ENCODE data around the gene RAB8B. TPM values are rescaled to one million over a fixed set of nuclear protein-coding genes. Genes with fewer than 3 reads are reported as not detected.

Gene RAB8B
- total and polyA plus RNA-seq, 2 donors from 2014 or later, result 7.1 to 33.6 TPM

DNA sequence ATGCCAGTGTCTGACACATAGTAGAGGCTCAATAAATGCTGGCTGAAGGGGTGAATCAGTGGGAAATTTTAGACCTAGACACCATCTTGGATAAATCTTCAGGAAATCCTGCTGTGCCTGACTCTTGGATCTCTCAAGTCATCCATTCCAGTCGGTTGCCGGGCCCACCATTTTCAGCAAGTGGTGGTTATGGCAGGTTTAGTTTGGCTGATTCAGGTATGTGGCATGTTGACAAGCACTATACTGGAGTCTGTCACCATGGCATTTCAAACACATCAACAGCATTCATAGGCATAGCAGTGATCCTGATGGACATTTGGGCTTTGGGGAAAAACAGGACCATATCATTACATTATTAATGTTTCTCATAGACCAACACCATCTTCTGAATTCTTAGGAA is 62.3 kb downstream of the RAB8B start:
- H3K4me3 ChIP-seq (ENCODE audit: low read length in 3 of 3), result no peak overlapping the region
- H3K4me1 ChIP-seq (ENCODE audit: control insufficient read depth in 2 of 3, insufficient read depth in 2 of 3, low read depth in 1 of 3, low read length in 3 of 3), result peaks cover 0 to 3% (median 0%) of the 10 kb centered on the region in 3 donors
- TF ChIP-seq, protein P1, sequence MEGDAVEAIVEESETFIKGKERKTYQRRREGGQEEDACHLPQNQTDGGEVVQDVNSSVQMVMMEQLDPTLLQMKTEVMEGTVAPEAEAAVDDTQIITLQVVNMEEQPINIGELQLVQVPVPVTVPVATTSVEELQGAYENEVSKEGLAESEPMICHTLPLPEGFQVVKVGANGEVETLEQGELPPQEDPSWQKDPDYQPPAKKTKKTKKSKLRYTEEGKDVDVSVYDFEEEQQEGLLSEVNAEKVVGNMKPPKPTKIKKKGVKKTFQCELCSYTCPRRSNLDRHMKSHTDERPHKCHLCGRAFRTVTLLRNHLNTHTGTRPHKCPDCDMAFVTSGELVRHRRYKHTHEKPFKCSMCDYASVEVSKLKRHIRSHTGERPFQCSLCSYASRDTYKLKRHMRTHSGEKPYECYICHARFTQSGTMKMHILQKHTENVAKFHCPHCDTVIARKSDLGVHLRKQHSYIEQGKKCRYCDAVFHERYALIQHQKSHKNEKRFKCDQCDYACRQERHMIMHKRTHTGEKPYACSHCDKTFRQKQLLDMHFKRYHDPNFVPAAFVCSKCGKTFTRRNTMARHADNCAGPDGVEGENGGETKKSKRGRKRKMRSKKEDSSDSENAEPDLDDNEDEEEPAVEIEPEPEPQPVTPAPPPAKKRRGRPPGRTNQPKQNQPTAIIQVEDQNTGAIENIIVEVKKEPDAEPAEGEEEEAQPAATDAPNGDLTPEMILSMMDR (IDR thresholded peaks at IDR 0.05; ENCODE audit: borderline replicate concordance, extremely low read depth, insufficient read depth), result no peak
- no peak overlapping the region for H3K9ac ChIP-seq (ENCODE audit: low read length in 3 of 3)
- peaks cover 0 to 5% (median 0%) of the 10 kb centered on the region in 3 donors for H3K36me3 ChIP-seq (ENCODE audit: control insufficient read depth in 2 of 3, insufficient read depth in 3 of 3, low read length in 3 of 3)
- no peak for DNase-seq
- intact Hi-C loops (cut with DNase I), result no loop called here
- no peaks in the 10 kb centered on the region for H3K27me3 ChIP-seq (ENCODE audit: control insufficient read depth, insufficient read depth, low read length)
- FAIRE-seq, result no peak
- no peak overlapping the region for H3K27ac ChIP-seq (ENCODE audit: low read depth in 2 of 2, low read length in 2 of 2)
- H3K9me3 ChIP-seq (ENCODE audit: control insufficient read depth in 2 of 3, insufficient read depth in 1 of 3, low read length in 3 of 3), result no peaks in the 10 kb centered on the region

- FAIRE-seq (no peak), DNase-seq (no peak)
- Histone ChIP-seq H3K4me3 (ENCODE audit: low read length in 3 of 3) (no peak overlapping the region), H3K9ac (ENCODE audit: low read length in 3 of 3) (no peak overlapping the region), H3K27me3 (ENCODE audit: control insufficient read depth, insufficient read depth, low read length) (no peaks in the 10 kb centered on the region), H3K4me1 (ENCODE audit: control insufficient read depth in 2 of 3, insufficient read depth in 2 of 3, low read depth in 1 of 3, low read length in 3 of 3) (peaks cover 0 to 3% (median 0%) of the 10 kb centered on the region in 3 donors), H3K9me3 (ENCODE audit: control insufficient read depth in 2 of 3, insufficient read depth in 1 of 3, low read length in 3 of 3) (no peaks in the 10 kb centered on the region), H3K27ac (ENCODE audit: low read depth in 2 of 2, low read length in 2 of 2) (no peak overlapping the region), H3K36me3 (ENCODE audit: control insufficient read depth in 2 of 3, insufficient read depth in 3 of 3, low read length in 3 of 3) (peaks cover 0 to 5% (median 0%) of the 10 kb centered on the region in 3 donors)
- TF ChIP-seq, protein P1 (IDR thresholded peaks at IDR 0.05; ENCODE audit: borderline replicate concordance, extremely low read depth, insufficient read depth), result no peak
- intact Hi-C loops (cut with DNase I), result no loop called here
Measured at GRCh38 chr15:63252292-63252691, 62.9 kb downstream of the RAB8B start.

GRCh38 chr15:63254991-63255390 is 65.6 kb downstream of the RAB8B start:
- Histone ChIP-seq H3K36me3 (ENCODE audit: control insufficient read depth in 2 of 3, insufficient read depth in 3 of 3, low read length in 3 of 3) (peaks cover 0 to 5% (median 0%) of the 10 kb centered on the region in 3 donors), H3K9me3 (ENCODE audit: control insufficient read depth in 2 of 3, insufficient read depth in 1 of 3, low read length in 3 of 3) (no peaks in the 10 kb centered on the region), H3K27ac (ENCODE audit: low read depth in 2 of 2, low read length in 2 of 2) (no peak overlapping the region), H3K4me1 (ENCODE audit: control insufficient read depth in 2 of 3, insufficient read depth in 2 of 3, low read depth in 1 of 3, low read length in 3 of 3) (peaks cover 0 to 3% (median 0%) of the 10 kb centered on the region in 3 donors), H3K9ac (ENCODE audit: low read length in 3 of 3) (no peak overlapping the region), H3K27me3 (ENCODE audit: control insufficient read depth, insufficient read depth, low read length) (no peaks in the 10 kb centered on the region), H3K4me3 (ENCODE audit: low read length in 3 of 3) (no peak overlapping the region)
- TF ChIP-seq, protein P1 (IDR thresholded peaks at IDR 0.05; ENCODE audit: borderline replicate concordance, extremely low read depth, insufficient read depth), result no peak
- DNase-seq (no peak), FAIRE-seq (no peak)
- intact Hi-C loops (cut with DNase I), result no loop called here

DNA sequence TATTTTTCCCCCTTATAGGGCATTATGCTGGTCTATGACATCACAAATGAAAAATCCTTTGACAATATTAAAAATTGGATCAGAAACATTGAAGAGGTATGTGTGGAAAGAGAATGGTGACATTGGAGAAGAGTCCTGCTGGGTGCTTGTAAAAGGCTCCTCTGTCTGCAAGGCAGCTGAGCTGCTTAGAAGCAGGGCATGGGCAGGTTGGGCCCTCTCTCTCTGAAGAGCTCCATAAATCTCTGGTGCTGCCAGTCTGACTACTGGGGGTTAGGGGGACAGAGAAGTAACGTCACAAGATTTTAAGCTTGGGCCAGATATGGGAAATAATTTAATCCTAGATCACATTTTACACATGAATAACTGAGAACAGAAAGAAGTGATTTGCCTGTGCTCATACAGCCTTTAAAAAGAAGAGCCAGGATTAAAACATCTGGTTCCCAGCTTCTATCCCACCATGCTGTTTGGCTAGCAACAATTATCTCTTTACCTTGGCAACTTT is 66.1 kb downstream of the RAB8B start:
- H3K36me3 ChIP-seq (ENCODE audit: control insufficient read depth in 2 of 3, insufficient read depth in 3 of 3, low read length in 3 of 3), result peaks cover 0 to 4% (median under 1%) of the 10 kb centered on the region in 3 donors
- no peak for FAIRE-seq
- DNase-seq, result no peak
- H3K9me3 ChIP-seq (ENCODE audit: control insufficient read depth in 2 of 3, insufficient read depth in 1 of 3, low read length in 3 of 3), result no peaks in the 10 kb centered on the region
- H3K27ac ChIP-seq (ENCODE audit: low read depth in 2 of 2, low read length in 2 of 2), result no peak overlapping the region
- intact Hi-C loops (cut with DNase I), result no loop called here
- no peak overlapping the region for H3K4me3 ChIP-seq (ENCODE audit: low read length in 3 of 3)
- peaks cover 0 to 3% (median 0%) of the 10 kb centered on the region in 3 donors for H3K4me1 ChIP-seq (ENCODE audit: control insufficient read depth in 2 of 3, insufficient read depth in 2 of 3, low read depth in 1 of 3, low read length in 3 of 3)
- H3K9ac ChIP-seq (ENCODE audit: low read length in 3 of 3), result no peak overlapping the region
- H3K27me3 ChIP-seq (ENCODE audit: control insufficient read depth, insufficient read depth, low read length), result no peaks in the 10 kb centered on the region
- TF ChIP-seq, protein P1 (IDR thresholded peaks at IDR 0.05; ENCODE audit: borderline replicate concordance, extremely low read depth, insufficient read depth), result no peak
